Naive thymus-derived CD8-positive, alpha-beta T cell (primary cell): ENCODE data around the gene TPO. TPM values are rescaled to one million over a fixed set of nuclear protein-coding genes. Genes with fewer than 3 reads are reported as not detected.

Source experiments
- ATAC-seq, 2 donors: fragments of 150-1000 bp; cut with Tn5 transposase in 1 of 2; sonication (Bioruptor Pico), chemical (Tn5 transposase) in 1 of 2; 1 replicate in 1 of 2; 2 replicates in 1 of 2; pipeline ENCODE4 v1.10.0; 2021; ENCODE audit warnings: mild to moderate bottlenecking in 2 of 2, moderate library complexity in 2 of 2
- POLR2A ChIA-PET: fragments of 350-600 bp; sonication (Branson Sonifier 250); formaldehyde crosslinking; loops from one replicate; lab custom pipeline; 2021; ENCODE audit warnings: antibody characterized with exemption; lab: Charles Lee
- DNase-seq, 10 donors: peaks; one replicate each; pipeline versions ENCODE4 v3.0.0 to v3.0.0-alpha.2; 2020 to 2022
- H3K27ac Mint-ChIP-seq, 10 donors: one replicate each; pipeline ENCODE4 v1.8.0; 2020 to 2022; ENCODE audit warnings: mild to moderate bottlenecking in 10 of 10, mixed read lengths in 10 of 10, moderate library complexity in 4 of 10, inconsistent platforms in 1 of 10
- H3K27me3 Mint-ChIP-seq, 5 donors: one replicate each; pipeline ENCODE4 v1.8.0; 2021 to 2022; ENCODE audit warnings: mixed read lengths in 5 of 5
- H3K36me3 Mint-ChIP-seq, 3 donors: one replicate each; pipeline ENCODE4 v1.8.0; 2020 to 2022; ENCODE audit warnings: mixed read lengths in 3 of 3, mild to moderate bottlenecking in 2 of 3, inconsistent platforms in 1 of 3
- H3K4me1 Mint-ChIP-seq, 4 donors: one replicate each; pipeline ENCODE4 v1.8.0; 2021 to 2022; ENCODE audit warnings: mixed read lengths in 4 of 4
- H3K4me3 Mint-ChIP-seq, 10 donors: one replicate each; pipeline ENCODE4 v1.8.0; 2020 to 2022; ENCODE audit warnings: mild to moderate bottlenecking in 10 of 10, mixed read lengths in 10 of 10, moderate library complexity in 6 of 10, inconsistent platforms in 1 of 10
- H3K9me3 Mint-ChIP-seq, 9 donors: one replicate each; pipeline ENCODE4 v1.8.0; 2020 to 2022; ENCODE audit warnings: mixed read lengths in 9 of 9, mild to moderate bottlenecking in 3 of 9, inconsistent platforms in 1 of 9, moderate library complexity in 1 of 9
- polyA plus RNA-seq, 3 donors: library from polyadenylated mRNA; unstranded; fragments of 300-500 nt; fragmentation: Illumina TruSeq; gene quantifications; one replicate each; pipeline ENCODE4 v1.2.3, GENCODE V29; 2021
- total RNA-seq, 8 experiments: library from RNA in 2 of 8; stranded (reverse) in 2 of 8; gene quantifications; one replicate each; pipeline ENCODE4 v1.2.3 and lab custom pipeline; 2021 to 2026

Gene TPO
- total and polyA plus RNA-seq, 5 experiments from 2014 or later: not detected

- ATAC-seq: no peak
- H3K9me3 Mint-ChIP-seq: no peaks in the 10 kb centered on the region
- peaks cover 14 to 56% (median 31%) of the 10 kb centered on the region in 5 donors for H3K27me3 Mint-ChIP-seq
- peaks cover 0 to 2% (median 0%) of the 10 kb centered on the region in 4 donors for H3K4me1 Mint-ChIP-seq
- DNase-seq: no peak
- POLR2A ChIA-PET: no interaction called here
- H3K27ac Mint-ChIP-seq: no peak overlapping the region
- H3K4me3 Mint-ChIP-seq: no peak overlapping the region
- H3K36me3 Mint-ChIP-seq: no peaks in the 10 kb centered on the region
These were observed 172.4 kb downstream of the TPO start for GRCh38 chr2:1585635-1586034.

GRCh38 chr2:1586251-1586922 is 173.1 kb downstream of the TPO start:
- ATAC-seq (no peak), DNase-seq (no peak)
- no peak overlapping the region for H3K27ac Mint-ChIP-seq
- POLR2A ChIA-PET: no interaction called here
- H3K4me1 Mint-ChIP-seq: peaks cover 0 to 3% (median 0%) of the 10 kb centered on the region in 4 donors
- no peak overlapping the region for H3K4me3 Mint-ChIP-seq
- H3K27me3 Mint-ChIP-seq: peaks cover 19 to 63% (median 38%) of the 10 kb centered on the region in 5 donors
- H3K9me3 Mint-ChIP-seq: no peaks in the 10 kb centered on the region
- no peaks in the 10 kb centered on the region for H3K36me3 Mint-ChIP-seq

- peaks cover 16 to 59% (median 36%) of the 10 kb centered on the region in 5 donors for H3K27me3 Mint-ChIP-seq
- H3K4me3 Mint-ChIP-seq: no peak overlapping the region
- no peaks in the 10 kb centered on the region for H3K36me3 Mint-ChIP-seq
- H3K27ac Mint-ChIP-seq: no peak overlapping the region
- DNase-seq: no peak
- ATAC-seq: no peak
- H3K9me3 Mint-ChIP-seq: no peaks in the 10 kb centered on the region
- peaks cover 0 to 2% (median 0%) of the 10 kb centered on the region in 4 donors for H3K4me1 Mint-ChIP-seq
- POLR2A ChIA-PET: no interaction called here
These were observed 173.9 kb downstream of the TPO start for GRCh38 chr2:1586923-1587840.

GRCh38 chr2:1588051-1588977 is 175.1 kb downstream of the TPO start:
- ATAC-seq (no peak), DNase-seq (no peak)
- peaks cover 0 to 2% (median 0%) of the 10 kb centered on the region in 4 donors for H3K4me1 Mint-ChIP-seq
- no peak overlapping the region for H3K4me3 Mint-ChIP-seq
- H3K27ac Mint-ChIP-seq: no peak overlapping the region
- H3K36me3 Mint-ChIP-seq: no peaks in the 10 kb centered on the region
- no peaks in the 10 kb centered on the region for H3K9me3 Mint-ChIP-seq
- POLR2A ChIA-PET: no interaction called here
- H3K27me3 Mint-ChIP-seq: peaks cover 12 to 51% (median 30%) of the 10 kb centered on the region in 5 donors

GRCh38 chr2:1588978-1589621 is 175.8 kb downstream of the TPO start:
- DNase-seq: no peak
- peaks cover 0 to 2% (median under 1%) of the 10 kb centered on the region in 4 donors for H3K4me1 Mint-ChIP-seq
- POLR2A ChIA-PET: no interaction called here
- H3K4me3 Mint-ChIP-seq: no peak overlapping the region
- H3K27me3 Mint-ChIP-seq: peaks cover 11 to 50% (median 30%) of the 10 kb centered on the region in 5 donors
- ATAC-seq: no peak
- no peaks in the 10 kb centered on the region for H3K36me3 Mint-ChIP-seq
- no peak overlapping the region for H3K27ac Mint-ChIP-seq
- H3K9me3 Mint-ChIP-seq: no peaks in the 10 kb centered on the region

- ATAC-seq (no peak), DNase-seq (no peak)
- Mint-ChIP-seq H3K4me1 (peaks cover 0 to 2% (median under 1%) of the 10 kb centered on the region in 4 donors), H3K27ac (peak overlapping the region in 1 of 10 donors; percentile 48), H3K4me3 (no peak overlapping the region), H3K27me3 (peaks cover 11 to 47% (median 25%) of the 10 kb centered on the region in 5 donors), H3K36me3 (no peaks in the 10 kb centered on the region), H3K9me3 (no peaks in the 10 kb centered on the region)
- POLR2A ChIA-PET: no interaction called here
These were observed 177.6 kb downstream of the TPO start for GRCh38 chr2:1590596-1591460.

- DNase-seq: no peak
- H3K27me3 Mint-ChIP-seq: peaks cover 11 to 47% (median 25%) of the 10 kb centered on the region in 5 donors
- no peaks in the 10 kb centered on the region for H3K9me3 Mint-ChIP-seq
- peaks cover 0 to 2% (median under 1%) of the 10 kb centered on the region in 4 donors for H3K4me1 Mint-ChIP-seq
- POLR2A ChIA-PET: no interaction called here
- no peaks in the 10 kb centered on the region for H3K36me3 Mint-ChIP-seq
- ATAC-seq: no peak
- H3K4me3 Mint-ChIP-seq: no peak overlapping the region
- peak overlapping the region in 1 of 10 donors; percentile 48 for H3K27ac Mint-ChIP-seq
These were observed 178.2 kb downstream of the TPO start for GRCh38 chr2:1591461-1591770.
